Neural progenitor cell (in vitro differentiated cells): ENCODE data around the gene ZNF689.

ENCODE experiments used
- CTCF ChIP-seq: fragments of 200-600 bp; sonication (generic); IDR thresholded peaks from 2 replicates; pipeline ENCODE4 v1.5.1; 2017; ENCODE audit warnings: antibody characterized with exemption, mild to moderate bottlenecking
- EZH2 ChIP-seq: fragments of 200-600 bp; sonication (generic); IDR thresholded peaks from 2 replicates; pipeline ENCODE4 v1.6.1; 2017; ENCODE audit warnings: antibody characterized with exemption, mild to moderate bottlenecking, moderate library complexity
- EZH2phosphoT487 ChIP-seq: fragments of 200-600 bp; sonication (generic); IDR thresholded peaks from 2 replicates; pipeline ENCODE4 v1.6.1; 2017; ENCODE audit warnings: antibody characterized with exemption

- TF ChIP-seq CTCF (no peak), EZH2 (no peak), EZH2phosphoT487 (no peak)
Measured at GRCh38 chr16:30565984-30566383, 44.2 kb downstream of the ZNF689 start.
